ENCODE data around the gene ANTXR2. TPM values are rescaled to one million over a fixed set of nuclear protein-coding genes. Genes with fewer than 3 reads are reported as not detected.

Gene ANTXR2
- total and polyA plus RNA-seq, 2 of the 13 experiments (the other 11 are each of a cell fraction or from before 2014, with no cell fraction given), result 4.6 to 14.5 TPM

DNA sequence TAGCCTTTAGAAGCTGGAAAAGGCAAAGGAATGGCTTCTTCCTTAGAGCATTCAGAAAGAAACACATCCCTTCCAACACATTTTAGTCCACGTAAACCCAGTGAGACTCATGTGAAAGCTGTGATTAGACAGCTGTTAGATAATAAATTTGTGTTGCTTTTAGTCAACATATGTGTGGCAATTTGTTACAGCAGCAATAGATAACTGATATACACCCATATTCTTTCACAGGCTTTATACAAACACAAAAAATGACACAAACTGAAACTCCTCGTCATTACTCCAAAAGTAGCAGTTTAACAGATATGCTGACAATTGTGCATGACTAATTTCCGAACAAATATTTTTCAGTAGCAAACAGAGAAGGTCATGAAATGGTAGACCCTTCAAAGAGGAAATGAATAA lies 65.3 kb downstream of the ANTXR2 start:
- intact Hi-C loops (cut with micrococcal nuclease; ENCODE audit: unreplicated experiment), result no loop called here
- Histone ChIP-seq H3K9ac (ENCODE audit: insufficient read depth, low read depth, low read length) (no peak overlapping the region), H3K36me3 (replicated peaks in 1 of 2; ENCODE audit: control insufficient read depth in 1 of 2, insufficient read depth in 2 of 2, low read length in 2 of 2) (no peaks in the 10 kb centered on the region), H4K20me1 (ENCODE audit: insufficient read depth, low read length) (no peaks in the 10 kb centered on the region), H3K9me3 (ENCODE audit: low read length) (peaks cover 7% of the 10 kb centered on the region; the same call in 1 of the 2 replicates), H3K27me3 (ENCODE audit: control insufficient read depth in 1 of 2, insufficient read depth in 2 of 2, low read length in 2 of 2) (no peaks in the 10 kb centered on the region), H3K4me2 (ENCODE audit: low read depth, low read length) (no peak overlapping the region), H3K79me2 (ENCODE audit: insufficient read depth, low read length) (no peaks in the 10 kb centered on the region), H2AFZ (ENCODE audit: low read length) (no peak overlapping the region), H3K4me1 (ENCODE audit: insufficient read depth, low read length) (peaks cover 15% of the 10 kb centered on the region), H3K27ac (ENCODE audit: extremely low read length, insufficient read depth, low read length) (no peak overlapping the region), H3K4me3 (replicated peaks in 1 of 3; ENCODE audit: insufficient read depth in 1 of 3, low read depth in 2 of 3, low read length in 3 of 3) (no peak overlapping the region)
- 89% methylated on average over 3 of the region's 3 CpGs for WGBS (ENCODE audit: low lambda C conversion rate)
- in situ Hi-C loops (cut with HindIII; ENCODE audit: extremely low pct_ligation_motif_present, low pct_unique_long_range_greater_than_20kb), result no loop called here
- BruUV-seq (replicated peaks), result no TSS peak
- TF ChIP-seq RBM22 (optimal IDR thresholded peaks at IDR 0.05; ENCODE audit: low read length) (no peak), SMAD9 (CRISPR knock-in tag; IDR thresholded peaks at IDR 0.05) (no peak), ZNF12 (CRISPR knock-in tag; IDR thresholded peaks at IDR 0.05) (peak; percentile 85), ZNF337 (CRISPR knock-in tag; IDR thresholded peaks at IDR 0.05; ENCODE audit: borderline replicate concordance, low read depth) (no peak)
- no peak for FAIRE-seq
- no peak for ATAC-seq
- POLR2A ChIA-PET, result interaction anchor here (1.2 kb wide), 1 partner anchor 65 kb away, joined by 4 read pairs; the partner anchor contains the start of gene ANTXR2
- no peak for DNase-seq (ENCODE audit: low spot score)
- CTCF ChIA-PET (ENCODE audit: low intra/inter-chr PET ratio, low total read pairs), result no interaction called here

DNA sequence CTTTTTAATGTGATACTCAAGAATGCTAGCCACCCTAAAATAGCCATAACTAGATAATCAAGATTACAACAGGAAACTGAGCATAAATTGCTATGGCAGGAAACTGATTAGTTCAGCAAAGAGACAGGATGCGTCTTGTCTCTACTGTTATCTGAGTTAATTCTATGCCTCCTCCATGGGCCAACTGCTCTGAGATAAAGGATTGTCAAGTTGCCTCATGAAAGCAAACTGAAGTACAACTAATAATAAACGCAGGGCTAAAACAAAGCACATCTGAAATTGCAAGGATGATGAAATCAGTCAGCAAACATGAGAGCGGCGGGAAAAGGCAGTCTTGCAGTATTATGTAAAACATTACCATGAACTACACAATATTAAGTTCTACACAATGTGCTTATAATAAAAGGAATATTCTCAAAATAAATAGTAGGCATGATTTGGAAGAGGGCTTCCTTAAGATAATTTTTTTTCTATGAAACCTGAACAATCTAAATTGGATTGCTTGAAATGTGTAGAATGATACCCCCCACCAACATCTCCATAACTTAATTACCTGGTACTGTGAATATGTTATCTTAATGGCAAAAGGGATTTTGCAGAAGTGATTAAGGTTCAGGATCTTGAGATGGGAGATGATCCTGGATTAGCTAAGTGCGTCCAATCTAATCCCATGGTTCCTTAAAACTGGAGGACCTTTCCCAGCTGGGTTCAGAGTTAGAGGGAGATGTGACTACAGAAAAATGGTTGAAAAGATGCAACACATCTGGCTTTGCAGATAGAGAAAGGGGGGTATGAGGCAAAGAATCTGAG lies 65.9 kb downstream of the ANTXR2 start:
- FAIRE-seq, result peak; percentile 62
- CTCF ChIA-PET (ENCODE audit: low intra/inter-chr PET ratio, low total read pairs), result no interaction called here
- H3K79me2 ChIP-seq (ENCODE audit: insufficient read depth, low read length), result no peaks in the 10 kb centered on the region
- WGBS (ENCODE audit: low lambda C conversion rate), result 34% methylated on average over 5 of the region's 5 CpGs
- in situ Hi-C loops (cut with HindIII; ENCODE audit: extremely low pct_ligation_motif_present, low pct_unique_long_range_greater_than_20kb), result no loop called here
- peaks cover 15% of the 10 kb centered on the region for H3K4me1 ChIP-seq (ENCODE audit: insufficient read depth, low read length)
- no TSS peak for BruUV-seq (replicated peaks)
- POLR2A ChIA-PET, result interaction anchor here (1.2 kb wide), 1 partner anchor 66 kb away, joined by 4 read pairs; the partner anchor contains the start of gene ANTXR2
- no peaks in the 10 kb centered on the region for H3K36me3 ChIP-seq (replicated peaks in 1 of 2; ENCODE audit: control insufficient read depth in 1 of 2, insufficient read depth in 2 of 2, low read length in 2 of 2)
- DNase-seq (ENCODE audit: low spot score), result peak; percentile 76
- ATAC-seq, result peak; percentile 78
- no peak overlapping the region for H3K27ac ChIP-seq (ENCODE audit: extremely low read length, insufficient read depth, low read length)
- no peaks in the 10 kb centered on the region for H3K27me3 ChIP-seq (ENCODE audit: control insufficient read depth in 1 of 2, insufficient read depth in 2 of 2, low read length in 2 of 2)
- H4K20me1 ChIP-seq (ENCODE audit: insufficient read depth, low read length), result no peaks in the 10 kb centered on the region
- H2AFZ ChIP-seq (ENCODE audit: low read length), result no peak overlapping the region
- H3K4me3 ChIP-seq (replicated peaks in 1 of 3; ENCODE audit: insufficient read depth in 1 of 3, low read depth in 2 of 3, low read length in 3 of 3), result no peak overlapping the region
- intact Hi-C loops (cut with micrococcal nuclease; ENCODE audit: unreplicated experiment), result no loop called here
- H3K9ac ChIP-seq (ENCODE audit: insufficient read depth, low read depth, low read length), result no peak overlapping the region
- 0 out of 2 replicates have a peak overlapping the region, but pooled peaks have one; percentile 18 for H3K4me2 ChIP-seq (ENCODE audit: low read depth, low read length)
- H3K9me3 ChIP-seq (ENCODE audit: low read length), result peaks cover 7% of the 10 kb centered on the region; the same call in 1 of the 2 replicates
- 0 out of 4 replicates have a peak, but pooled peaks of 1 of the 2 experiments have one; percentile 16 for TF ChIP-seq MAFK (conservative IDR thresholded peaks at IDR 0.05 in 1 of 2, IDR thresholded peaks at IDR 0.05 in 1 of 2; ENCODE audit: low read length in 2 of 2)
- TF ChIP-seq, protein P1, sequence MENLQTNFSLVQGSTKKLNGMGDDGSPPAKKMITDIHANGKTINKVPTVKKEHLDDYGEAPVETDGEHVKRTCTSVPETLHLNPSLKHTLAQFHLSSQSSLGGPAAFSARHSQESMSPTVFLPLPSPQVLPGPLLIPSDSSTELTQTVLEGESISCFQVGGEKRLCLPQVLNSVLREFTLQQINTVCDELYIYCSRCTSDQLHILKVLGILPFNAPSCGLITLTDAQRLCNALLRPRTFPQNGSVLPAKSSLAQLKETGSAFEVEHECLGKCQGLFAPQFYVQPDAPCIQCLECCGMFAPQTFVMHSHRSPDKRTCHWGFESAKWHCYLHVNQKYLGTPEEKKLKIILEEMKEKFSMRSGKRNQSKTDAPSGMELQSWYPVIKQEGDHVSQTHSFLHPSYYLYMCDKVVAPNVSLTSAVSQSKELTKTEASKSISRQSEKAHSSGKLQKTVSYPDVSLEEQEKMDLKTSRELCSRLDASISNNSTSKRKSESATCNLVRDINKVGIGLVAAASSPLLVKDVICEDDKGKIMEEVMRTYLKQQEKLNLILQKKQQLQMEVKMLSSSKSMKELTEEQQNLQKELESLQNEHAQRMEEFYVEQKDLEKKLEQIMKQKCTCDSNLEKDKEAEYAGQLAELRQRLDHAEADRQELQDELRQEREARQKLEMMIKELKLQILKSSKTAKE (CRISPR knock-in tag; IDR thresholded peaks at IDR 0.05; ENCODE audit: borderline replicate concordance), result no peak
- peak; percentile 14; the same call in 1 of the 2 replicates for TF ChIP-seq THAP11 (CRISPR knock-in tag; IDR thresholded peaks at IDR 0.05)
- no peak for TF ChIP-seq ZMYM4 (CRISPR knock-in tag; IDR thresholded peaks at IDR 0.05)
- TF ChIP-seq ZNF891 (CRISPR knock-in tag; IDR thresholded peaks at IDR 0.05), result no peak
- TF ChIP-seq RBM22 (optimal IDR thresholded peaks at IDR 0.05; ENCODE audit: low read length), result no peak
- TF ChIP-seq, protein P2, sequence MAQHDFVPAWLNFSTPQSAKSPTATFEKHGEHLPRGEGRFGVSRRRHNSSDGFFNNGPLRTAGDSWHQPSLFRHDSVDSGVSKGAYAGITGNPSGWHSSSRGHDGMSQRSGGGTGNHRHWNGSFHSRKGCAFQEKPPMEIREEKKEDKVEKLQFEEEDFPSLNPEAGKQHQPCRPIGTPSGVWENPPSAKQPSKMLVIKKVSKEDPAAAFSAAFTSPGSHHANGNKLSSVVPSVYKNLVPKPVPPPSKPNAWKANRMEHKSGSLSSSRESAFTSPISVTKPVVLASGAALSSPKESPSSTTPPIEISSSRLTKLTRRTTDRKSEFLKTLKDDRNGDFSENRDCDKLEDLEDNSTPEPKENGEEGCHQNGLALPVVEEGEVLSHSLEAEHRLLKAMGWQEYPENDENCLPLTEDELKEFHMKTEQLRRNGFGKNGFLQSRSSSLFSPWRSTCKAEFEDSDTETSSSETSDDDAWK (CRISPR knock-in tag; IDR thresholded peaks at IDR 0.05), result no peak

All from HepG2 (cell line).